Neural crest cell (in vitro differentiated cells): Measurements from ENCODE around the gene ATAD3B. TPM values are rescaled to one million over a fixed set of nuclear protein-coding genes. Genes with fewer than 3 reads are reported as not detected.

Source experiments
- DNase-seq: peaks from one replicate; pipeline ENCODE4 v3.0.0; 2021; ENCODE audit warnings: low read depth, mixed read lengths, low spot score
- H3K27ac Mint-ChIP-seq: one replicate; pipeline ENCODE4 v1.8.0; 2021; ENCODE audit warnings: mild to moderate bottlenecking, mixed read lengths; ENCODE audit not compliant: unreplicated experiment
- H3K27me3 Mint-ChIP-seq: 2 replicates; pipeline ENCODE4 v1.8.0; 2021; ENCODE audit warnings: low read depth, mild to moderate bottlenecking, mixed read lengths
- H3K36me3 Mint-ChIP-seq: 2 replicates; pipeline ENCODE4 v1.8.0; 2021; ENCODE audit warnings: low read depth, mild to moderate bottlenecking, mixed read lengths
- H3K4me1 Mint-ChIP-seq: 2 replicates; pipeline ENCODE4 v1.8.0; 2021; ENCODE audit warnings: mixed read lengths
- H3K4me3 Mint-ChIP-seq: one replicate; pipeline ENCODE4 v1.8.0; 2021; ENCODE audit warnings: mild to moderate bottlenecking, mixed read lengths
- H3K9me3 Mint-ChIP-seq: 2 replicates; pipeline ENCODE4 v1.8.0; 2021; ENCODE audit warnings: mixed read lengths
- long read RNA-seq: library from polyadenylated mRNA; unstranded; transcript quantifications from one replicate; pipeline ENCODE4 v2.0.0, GENCODE V29; 2020
- total RNA-seq: library from RNA; stranded (reverse); gene quantifications from 2 replicates; pipeline ENCODE4 v1.2.1, GENCODE V29; 2021
- TF ChIP-seq, protein P1 (sequence below): fragments of 200-600 bp; sonication (generic); conservative IDR thresholded peaks from 2 replicates; pipeline ENCODE4 v1.5.0; 2021; ENCODE audit warnings: antibody characterized with exemption, mild to moderate bottlenecking

ATAD3B gene
- 45.1 and 50.0 TPM in 2 replicates for total RNA-seq
- long read RNA-seq, full-length matches to known transcripts: 2 of 3 reads
- long read RNA-seq, partial matches to known transcripts: 1 of 3 reads
- long read RNA-seq, other reads (novel, unspliced or antisense): 0 of 3 reads

DNA sequence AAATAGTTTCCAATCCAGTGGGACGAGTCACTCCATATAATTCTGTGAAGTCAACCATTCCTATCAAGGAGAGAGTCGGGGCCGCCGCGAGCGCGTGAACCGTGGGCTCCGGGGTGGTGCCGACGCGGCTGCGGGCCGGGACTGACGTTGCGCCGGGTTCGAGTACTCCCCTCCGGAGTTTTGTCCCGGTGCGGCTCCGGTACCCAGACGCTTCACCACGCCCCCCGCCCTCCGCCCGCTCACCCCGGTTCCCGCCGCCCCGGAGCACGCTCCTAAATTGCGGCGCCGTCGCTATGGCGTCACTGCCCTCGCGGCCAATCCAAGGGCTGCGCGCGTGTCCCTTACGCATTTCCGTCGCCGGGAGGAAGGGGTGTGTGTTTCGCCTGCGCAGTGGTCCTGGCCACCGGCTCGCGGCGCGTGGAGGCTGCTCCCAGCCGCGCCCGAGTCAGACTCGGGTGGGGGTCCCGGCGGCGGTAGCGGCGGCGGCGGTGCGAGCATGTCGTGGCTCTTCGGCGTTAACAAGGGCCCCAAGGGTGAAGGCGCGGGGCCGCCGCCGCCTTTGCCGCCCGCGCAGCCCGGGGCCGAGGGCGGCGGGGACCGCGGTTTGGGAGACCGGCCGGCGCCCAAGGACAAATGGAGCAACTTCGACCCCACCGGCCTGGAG, at the start of gene ATAD3B:
ATAD3B (plus strand) TSS at position 377 of the 664 bp plus-strand sequence; CDS start at position 497, 120 bp downstream.
- TF ChIP-seq, protein P1, sequence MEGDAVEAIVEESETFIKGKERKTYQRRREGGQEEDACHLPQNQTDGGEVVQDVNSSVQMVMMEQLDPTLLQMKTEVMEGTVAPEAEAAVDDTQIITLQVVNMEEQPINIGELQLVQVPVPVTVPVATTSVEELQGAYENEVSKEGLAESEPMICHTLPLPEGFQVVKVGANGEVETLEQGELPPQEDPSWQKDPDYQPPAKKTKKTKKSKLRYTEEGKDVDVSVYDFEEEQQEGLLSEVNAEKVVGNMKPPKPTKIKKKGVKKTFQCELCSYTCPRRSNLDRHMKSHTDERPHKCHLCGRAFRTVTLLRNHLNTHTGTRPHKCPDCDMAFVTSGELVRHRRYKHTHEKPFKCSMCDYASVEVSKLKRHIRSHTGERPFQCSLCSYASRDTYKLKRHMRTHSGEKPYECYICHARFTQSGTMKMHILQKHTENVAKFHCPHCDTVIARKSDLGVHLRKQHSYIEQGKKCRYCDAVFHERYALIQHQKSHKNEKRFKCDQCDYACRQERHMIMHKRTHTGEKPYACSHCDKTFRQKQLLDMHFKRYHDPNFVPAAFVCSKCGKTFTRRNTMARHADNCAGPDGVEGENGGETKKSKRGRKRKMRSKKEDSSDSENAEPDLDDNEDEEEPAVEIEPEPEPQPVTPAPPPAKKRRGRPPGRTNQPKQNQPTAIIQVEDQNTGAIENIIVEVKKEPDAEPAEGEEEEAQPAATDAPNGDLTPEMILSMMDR: no peak
- no peaks in the 10 kb centered on the region for H3K36me3 Mint-ChIP-seq
- H3K4me1 Mint-ChIP-seq: peaks cover 23% of the 10 kb centered on the region
- H3K4me3 Mint-ChIP-seq: peak within 1 kb of the TSS; percentile 93
- no peaks in the 10 kb centered on the region for H3K27me3 Mint-ChIP-seq
- H3K27ac Mint-ChIP-seq: no peak within 1 kb of the TSS
- H3K9me3 Mint-ChIP-seq: no peaks in the 10 kb centered on the region
- DNase-seq: peak; percentile 82

DNA sequence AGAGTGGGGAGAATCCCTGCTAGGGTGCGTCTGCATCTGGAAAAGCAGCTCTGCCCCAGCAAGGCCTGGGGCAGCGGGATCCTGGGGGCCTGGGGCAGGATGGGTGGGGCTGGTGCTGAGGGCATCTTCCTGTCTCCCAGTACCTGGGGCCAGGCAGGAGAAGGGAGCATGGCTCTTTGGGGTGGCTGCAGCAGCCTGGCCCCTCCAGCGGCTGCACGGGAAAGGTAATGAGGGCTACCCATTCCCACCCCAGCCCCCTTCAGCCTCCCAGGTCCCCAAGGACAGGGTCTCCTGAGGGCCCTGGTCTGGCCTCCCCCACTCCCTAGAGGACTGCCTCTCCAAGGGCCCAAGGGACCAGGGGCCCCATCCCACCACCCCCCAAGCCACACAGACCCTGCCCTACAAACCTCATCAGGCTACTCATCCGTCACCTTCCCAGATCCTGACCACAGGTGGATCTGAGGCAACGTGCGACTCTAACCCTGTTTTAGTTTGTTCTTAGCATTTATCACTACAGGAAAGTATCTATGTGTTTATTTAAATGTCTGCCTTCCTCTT, 49.6 kb upstream of the ATAD3B start:
- TF ChIP-seq, protein P1: no peak
- H3K9me3 Mint-ChIP-seq: no peaks in the 10 kb centered on the region
- peaks cover 11% of the 10 kb centered on the region for H3K27me3 Mint-ChIP-seq
- H3K4me1 Mint-ChIP-seq: peaks cover 31% of the 10 kb centered on the region
- H3K4me3 Mint-ChIP-seq: no peak overlapping the region
- H3K27ac Mint-ChIP-seq: no peak overlapping the region
- H3K36me3 Mint-ChIP-seq: no peaks in the 10 kb centered on the region
- no peak for DNase-seq

GRCh38 chr1:1422465-1423244, 48.9 kb upstream of the ATAD3B start:
- peak overlapping the region; percentile 64 for H3K4me3 Mint-ChIP-seq
- H3K27ac Mint-ChIP-seq: no peak overlapping the region
- TF ChIP-seq, protein P1: no peak

DNA sequence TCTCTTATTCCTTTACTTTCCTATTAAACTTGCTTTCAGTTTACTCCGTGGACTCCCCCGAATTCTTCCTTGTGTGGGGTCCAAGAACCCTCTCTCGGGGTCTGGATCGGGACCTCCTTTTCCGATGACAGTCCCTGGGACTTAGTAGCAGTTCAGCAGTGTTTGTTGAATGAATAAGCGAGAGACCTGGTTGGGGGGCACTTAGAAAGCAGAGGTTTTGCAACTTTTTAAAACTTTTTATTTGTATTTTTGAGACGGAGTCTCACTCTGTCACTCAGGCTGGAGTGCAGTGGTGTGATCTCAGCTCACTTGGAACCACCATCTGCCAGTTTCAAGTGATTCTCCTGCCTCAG, 48.3 kb upstream of the ATAD3B start:
- peaks cover 11% of the 10 kb centered on the region for H3K27me3 Mint-ChIP-seq
- H3K4me1 Mint-ChIP-seq: peaks cover 27% of the 10 kb centered on the region
- no peak overlapping the region for H3K4me3 Mint-ChIP-seq
- H3K9me3 Mint-ChIP-seq: no peaks in the 10 kb centered on the region
- H3K27ac Mint-ChIP-seq: no peak overlapping the region
- no peaks in the 10 kb centered on the region for H3K36me3 Mint-ChIP-seq
- no peak for DNase-seq
- TF ChIP-seq, protein P1: no peak

More at GRCh38 chr1:1422465-1423244, 48.9 kb upstream of the ATAD3B start:
- no peaks in the 10 kb centered on the region for H3K36me3 Mint-ChIP-seq
- peaks cover 30% of the 10 kb centered on the region for H3K4me1 Mint-ChIP-seq
- no peaks in the 10 kb centered on the region for H3K9me3 Mint-ChIP-seq
- DNase-seq: no peak
- H3K27me3 Mint-ChIP-seq: peaks cover 11% of the 10 kb centered on the region

DNA sequence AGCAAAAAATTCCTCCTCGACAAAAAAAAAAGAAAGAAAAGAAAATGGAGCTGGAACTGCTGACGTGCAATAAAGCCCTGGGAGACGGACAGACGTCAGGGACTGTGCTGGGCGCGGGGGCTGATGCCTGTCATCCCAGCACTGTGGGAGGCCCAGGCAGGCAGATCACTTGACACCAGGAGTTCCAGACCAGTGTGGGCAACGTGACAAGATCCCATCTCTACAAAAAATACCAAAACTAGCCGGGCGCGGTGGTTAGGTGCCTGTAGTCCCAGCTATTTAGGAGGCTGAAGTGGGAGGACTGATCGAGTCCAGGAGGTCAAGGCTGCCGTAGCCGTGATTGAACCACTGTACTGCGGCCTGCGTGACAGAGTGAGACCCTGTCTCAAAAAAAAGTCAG, 46.9 kb upstream of the ATAD3B start:
- H3K27me3 Mint-ChIP-seq: peaks cover 23% of the 10 kb centered on the region
- no peak overlapping the region for H3K27ac Mint-ChIP-seq
- no peak for DNase-seq
- H3K4me1 Mint-ChIP-seq: peaks cover 29% of the 10 kb centered on the region
- peak overlapping the region; percentile 34 for H3K4me3 Mint-ChIP-seq
- no peaks in the 10 kb centered on the region for H3K36me3 Mint-ChIP-seq
- no peaks in the 10 kb centered on the region for H3K9me3 Mint-ChIP-seq
- TF ChIP-seq, protein P1: no peak
